Lung microvascular endothelial cell (primary cell): ENCODE data around the gene CAT. TPM values are rescaled to one million over a fixed set of nuclear protein-coding genes. Genes with fewer than 3 reads are reported as not detected.
"Not testable (repeated sequence)": the region's sequence is repeated elsewhere in the genome, so short reads cannot be mapped to it uniquely, and the experiment has no call there.

Experiments used
- DNase-seq, 2 donors: peaks; one replicate each; pipeline versions ENCODE4 v3.0.0 to v3.0.0-alpha.2; 2010; ENCODE audit warnings: low read depth in 2 of 2
- total RNA-seq: library from RNA; depleted of rRNA; stranded (reverse); fragments of >200 nt; gene quantifications from 2 replicates; pipeline ENCODE4 v1.2.1, GENCODE V29; 2014

The CAT gene
- 23.5 and 28.2 TPM in 2 replicates for total RNA-seq

GRCh38 chr11:34438529-34439507 is at the start of gene CAT:
TSS of gene CAT (plus strand) at chr11:34438934. CDS start at chr11:34439014, 80 bp downstream.
- DNase-seq = peak; percentile 96 to 98

- DNase-seq = no peak
Measured at GRCh38 chr11:34394771-34395300, 43.9 kb upstream of the CAT start.

- peak in 1 of 2 donors; percentile 39 for DNase-seq
Measured at GRCh38 chr11:34395916-34396550, 42.7 kb upstream of the CAT start.

- DNase-seq = no peak
Measured at GRCh38 chr11:34397120-34397519, 41.6 kb upstream of the CAT start.

- no peak for DNase-seq
Measured at GRCh38 chr11:34397811-34398210, 40.9 kb upstream of the CAT start.

GRCh38 chr11:34403431-34403830 is 35.3 kb upstream of the CAT start:
- DNase-seq = no peak

- DNase-seq = no peak
Measured at GRCh38 chr11:34404280-34404679, 34.5 kb upstream of the CAT start.

- peak; percentile 3 to 26 for DNase-seq
Measured at GRCh38 chr11:34405079-34405858, 33.5 kb upstream of the CAT start.

- DNase-seq = no peak
Measured at GRCh38 chr11:34406413-34406812, 32.3 kb upstream of the CAT start.

- DNase-seq = no peak
Measured at GRCh38 chr11:34407121-34407813, 31.5 kb upstream of the CAT start.

- no peak for DNase-seq
Measured at GRCh38 chr11:34408580-34409172, 30.1 kb upstream of the CAT start.

GRCh38 chr11:34411111-34411510 is 27.6 kb upstream of the CAT start:
- DNase-seq = no peak

GRCh38 chr11:34411791-34412190 is 26.9 kb upstream of the CAT start:
- DNase-seq = no peak

- no peak for DNase-seq
Measured at GRCh38 chr11:34413263-34413662, 25.5 kb upstream of the CAT start.

- no peak for DNase-seq
Measured at GRCh38 chr11:34415538-34415937, 23.2 kb upstream of the CAT start.

- no peak for DNase-seq
Measured at GRCh38 chr11:34416088-34416487, 22.6 kb upstream of the CAT start.

- DNase-seq = no peak
Measured at GRCh38 chr11:34416766-34417165, 22.0 kb upstream of the CAT start.

- no peak for DNase-seq
Measured at GRCh38 chr11:34417202-34417601, 21.5 kb upstream of the CAT start.

- DNase-seq = no peak
Measured at GRCh38 chr11:34419158-34419557, 19.6 kb upstream of the CAT start.

- DNase-seq = no peak
Measured at GRCh38 chr11:34423300-34423699, 15.4 kb upstream of the CAT start.

GRCh38 chr11:34424826-34425225 is 13.9 kb upstream of the CAT start:
- DNase-seq = not testable (repeated sequence)
